Keratinocyte (primary cell): ENCODE measurements around the gene ARMC3. TPM values are rescaled to one million over a fixed set of nuclear protein-coding genes. Genes with fewer than 3 reads are reported as not detected.

Source experiments
- DNase-seq: peaks from one replicate; pipeline ENCODE4 v3.0.0-alpha.2; 2011; ENCODE audit warnings: low read depth, missing footprints, low spot score
- FAIRE-seq: peaks from 2 replicates; lab custom pipeline; 2011; peaks lifted over from hg19 to GRCh38; lab: Jason Lieb, UNC
- H2AFZ ChIP-seq: 2 replicates; pipeline ENCODE4 v1.6.0; 2012; ENCODE audit warnings: low read length, control low read depth, inconsistent platforms; ENCODE audit not compliant: control insufficient read depth
- H3K27ac ChIP-seq: 2 replicates; pipeline ENCODE4 v1.5.1; 2011; ENCODE audit warnings: low read length; ENCODE audit not compliant: control insufficient read depth, insufficient read depth
- H3K27me3 ChIP-seq: 3 replicates; pipeline ENCODE4 v1.6.0; 2011; ENCODE audit warnings: low read length; ENCODE audit not compliant: control insufficient read depth, insufficient read depth; ENCODE audit errors: extremely low read depth
- H3K36me3 ChIP-seq, 2 experiments: 2 replicates in 1 of 2; 3 replicates in 1 of 2; pipeline ENCODE4 v1.5.1; 2011; ENCODE audit warnings: low read length in 2 of 2, mild to moderate bottlenecking in 1 of 2; ENCODE audit not compliant: control insufficient read depth in 2 of 2, insufficient read depth in 2 of 2; ENCODE audit errors: extremely low read depth in 1 of 2
- H3K4me1 ChIP-seq: 3 replicates; pipeline ENCODE4 v1.5.1; 2011; ENCODE audit warnings: low read length; ENCODE audit not compliant: control insufficient read depth, insufficient read depth; ENCODE audit errors: extremely low read depth
- H3K4me2 ChIP-seq: 3 replicates; pipeline ENCODE4 v1.6.0; 2011; ENCODE audit warnings: low read depth, low read length; ENCODE audit not compliant: control insufficient read depth, insufficient read depth; ENCODE audit errors: extremely low read depth
- H3K4me3 ChIP-seq, 3 experiments: fragments of 200-600 bp in 1 of 3; sonication (generic) in 1 of 3; 2 replicates in 2 of 3; 3 replicates in 1 of 3; pipeline ENCODE4 v1.5.1; 2011 to 2016; ENCODE audit warnings: low read length in 3 of 3, mild to moderate bottlenecking in 3 of 3, control low read depth in 2 of 3, inconsistent platforms in 1 of 3, low read depth in 1 of 3, mixed read lengths in 1 of 3, mixed run types in 1 of 3, moderate library complexity in 1 of 3; ENCODE audit not compliant: control insufficient read depth in 2 of 3, insufficient read depth in 2 of 3; ENCODE audit errors: extremely low read depth in 1 of 3
- H3K79me2 ChIP-seq: 2 replicates; pipeline ENCODE4 v1.6.0; 2012; ENCODE audit warnings: low read length; ENCODE audit not compliant: control insufficient read depth, insufficient read depth
- H3K9ac ChIP-seq: 3 replicates; pipeline ENCODE4 v1.6.0; 2011; ENCODE audit warnings: low read length; ENCODE audit not compliant: control insufficient read depth, insufficient read depth; ENCODE audit errors: extremely low read depth
- H3K9me1 ChIP-seq: 3 replicates; pipeline ENCODE4 v1.6.0; 2011; ENCODE audit warnings: low read length; ENCODE audit not compliant: control insufficient read depth, insufficient read depth; ENCODE audit errors: extremely low read depth
- H3K9me3 ChIP-seq: 2 replicates; pipeline ENCODE4 v1.5.1; 2012; ENCODE audit warnings: low read depth, low read length; ENCODE audit not compliant: control insufficient read depth
- H4K20me1 ChIP-seq: 3 replicates; pipeline ENCODE4 v1.6.0; 2011; ENCODE audit warnings: low read length; ENCODE audit not compliant: control insufficient read depth, insufficient read depth; ENCODE audit errors: extremely low read depth
- EZH2 ChIP-seq: IDR thresholded peaks from one replicate; pipeline ENCODE4 v1.6.1; 2012; ENCODE audit warnings: inconsistent platforms, mild to moderate bottlenecking, low read length, moderate library complexity
- dilution Hi-C: fragments of 300-500 bp; cut with MboI; formaldehyde crosslinking; loops from one replicate; pipeline ENCODE4 v1.7.0; 2020; ENCODE audit warnings: low sequenced_read_pairs; ENCODE audit not compliant: extremely low pct_ligation_motif_present
- polyA plus RNA-seq, 5 experiments: library from polyadenylated mRNA; depleted of rRNA in 3 of 5; stranded (reverse) in 3 of 5; stranded (forward) in 1 of 5; unstranded in 1 of 5; fragments of >200 nt; gene quantifications; 1 replicate in 1 of 5; 2 replicates in 3 of 5; 3 replicates in 1 of 5; pipeline versions ENCODE4 v1.2.1 to v1.2.3, GENCODE V29; 2011 to 2012; ENCODE audit warnings: missing spikeins in 2 of 5, low read depth in 1 of 5, low replicate concordance in 1 of 5
- TF ChIP-seq, protein P1 (sequence below), 3 experiments: IDR thresholded peaks in 1 of 3; conservative IDR thresholded peaks in 1 of 3; optimal IDR thresholded peaks in 1 of 3; 2 replicates in 2 of 3; 3 replicates in 1 of 3; pipeline versions ENCODE3 to v1.5.1; 2011; ENCODE audit warnings: low read length in 3 of 3, mild to moderate bottlenecking in 3 of 3, moderate library complexity in 2 of 3, control low read depth in 1 of 3, inconsistent platforms in 1 of 3; ENCODE audit not compliant: insufficient read depth in 2 of 3; ENCODE audit errors: extremely low read depth in 1 of 3

ARMC3 gene
- polyA plus RNA-seq, 1 donor (not counting 4 experiments of a cell fraction or from before 2014, with no cell fraction given): not detected

DNA sequence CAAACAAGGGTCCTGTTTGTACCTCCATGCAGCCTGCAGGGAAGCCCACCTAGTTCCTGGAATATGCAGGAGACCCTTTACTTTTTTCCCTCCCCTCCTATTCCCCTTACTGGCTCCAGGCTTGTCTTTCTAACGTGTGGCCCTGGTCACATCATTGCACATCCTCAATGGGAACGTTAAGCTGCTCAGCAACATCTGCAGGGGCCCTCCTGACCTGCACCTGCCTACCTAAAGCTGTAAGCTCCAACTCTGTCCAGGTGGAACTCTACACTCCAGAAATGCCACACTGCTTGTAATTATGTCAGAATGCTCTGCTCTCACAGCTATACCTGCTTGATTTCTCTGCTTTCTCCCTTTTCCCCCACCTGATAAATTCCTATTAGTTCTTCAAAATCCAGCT, 72.1 kb downstream of the ARMC3 start:
- Histone ChIP-seq H3K27me3 (peaks cover 8% of the 10 kb centered on the region), H3K4me3 (no peak overlapping the region), H3K27ac (no peak overlapping the region), H2AFZ (no peak overlapping the region), H3K9me3 (no peaks in the 10 kb centered on the region), H3K9me1 (no peaks in the 10 kb centered on the region), H3K4me2 (no peak overlapping the region), H3K79me2 (no peaks in the 10 kb centered on the region), H3K36me3 (no peaks in the 10 kb centered on the region), H4K20me1 (no peaks in the 10 kb centered on the region), H3K4me1 (no peaks in the 10 kb centered on the region), H3K9ac (no peak overlapping the region)
- no peak for FAIRE-seq
- TF ChIP-seq, protein P1, sequence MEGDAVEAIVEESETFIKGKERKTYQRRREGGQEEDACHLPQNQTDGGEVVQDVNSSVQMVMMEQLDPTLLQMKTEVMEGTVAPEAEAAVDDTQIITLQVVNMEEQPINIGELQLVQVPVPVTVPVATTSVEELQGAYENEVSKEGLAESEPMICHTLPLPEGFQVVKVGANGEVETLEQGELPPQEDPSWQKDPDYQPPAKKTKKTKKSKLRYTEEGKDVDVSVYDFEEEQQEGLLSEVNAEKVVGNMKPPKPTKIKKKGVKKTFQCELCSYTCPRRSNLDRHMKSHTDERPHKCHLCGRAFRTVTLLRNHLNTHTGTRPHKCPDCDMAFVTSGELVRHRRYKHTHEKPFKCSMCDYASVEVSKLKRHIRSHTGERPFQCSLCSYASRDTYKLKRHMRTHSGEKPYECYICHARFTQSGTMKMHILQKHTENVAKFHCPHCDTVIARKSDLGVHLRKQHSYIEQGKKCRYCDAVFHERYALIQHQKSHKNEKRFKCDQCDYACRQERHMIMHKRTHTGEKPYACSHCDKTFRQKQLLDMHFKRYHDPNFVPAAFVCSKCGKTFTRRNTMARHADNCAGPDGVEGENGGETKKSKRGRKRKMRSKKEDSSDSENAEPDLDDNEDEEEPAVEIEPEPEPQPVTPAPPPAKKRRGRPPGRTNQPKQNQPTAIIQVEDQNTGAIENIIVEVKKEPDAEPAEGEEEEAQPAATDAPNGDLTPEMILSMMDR (optimal IDR thresholded peaks at IDR 0.05 in 1 of 3, IDR thresholded peaks at IDR 0.05 in 1 of 3, conservative IDR thresholded peaks at IDR 0.05 in 1 of 3; ENCODE audit: extremely low read depth in 1 of 3, insufficient read depth in 2 of 3, low read length in 3 of 3): peak in 1 of 3 experiments; percentile 20
- TF ChIP-seq EZH2: no peak
- dilution Hi-C loops: no loop called here
- DNase-seq: no peak

DNA sequence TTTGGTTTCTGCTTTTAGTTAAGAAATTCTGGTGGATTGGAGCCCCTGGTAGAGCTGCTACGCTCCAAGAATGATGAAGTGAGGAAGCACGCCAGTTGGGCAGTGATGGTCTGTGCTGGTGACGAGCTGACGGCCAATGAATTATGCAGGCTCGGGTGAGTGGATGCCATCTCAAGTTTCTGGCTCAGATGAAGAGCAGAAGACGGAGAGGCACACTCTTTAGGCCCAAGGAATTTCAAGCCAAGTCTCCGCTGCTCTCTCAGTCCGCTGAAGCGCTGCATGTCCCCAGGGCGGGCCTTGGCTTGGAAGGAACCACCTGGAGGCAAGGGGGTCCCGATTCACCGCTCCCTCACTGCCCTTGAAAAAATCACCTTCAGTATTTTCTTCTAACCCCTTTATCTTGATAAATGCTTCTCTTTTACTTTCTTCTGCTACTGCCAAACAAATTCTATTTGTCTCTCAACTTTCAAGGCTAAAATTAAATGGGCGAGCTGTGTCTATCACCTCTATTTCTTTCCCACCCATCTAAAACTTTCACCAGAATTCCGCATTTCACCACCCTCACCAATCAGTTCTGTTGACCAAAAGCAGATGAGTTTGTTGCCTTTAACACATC, 74.2 kb downstream of the ARMC3 start:
- no peak for DNase-seq
- Histone ChIP-seq H3K4me3 (no peak overlapping the region), H3K9ac (no peak overlapping the region), H3K4me1 (no peaks in the 10 kb centered on the region), H3K27me3 (peaks cover 8% of the 10 kb centered on the region), H3K9me3 (no peaks in the 10 kb centered on the region), H3K79me2 (no peaks in the 10 kb centered on the region), H3K27ac (no peak overlapping the region), H3K9me1 (no peaks in the 10 kb centered on the region), H4K20me1 (no peaks in the 10 kb centered on the region), H2AFZ (no peak overlapping the region), H3K4me2 (no peak overlapping the region), H3K36me3 (no peaks in the 10 kb centered on the region)
- TF ChIP-seq, protein P1 (optimal IDR thresholded peaks at IDR 0.05 in 1 of 3, IDR thresholded peaks at IDR 0.05 in 1 of 3, conservative IDR thresholded peaks at IDR 0.05 in 1 of 3; ENCODE audit: extremely low read depth in 1 of 3, insufficient read depth in 2 of 3, low read length in 3 of 3): no peak
- TF ChIP-seq EZH2: no peak
- dilution Hi-C loops: no loop called here
- FAIRE-seq: no peak
